Muscle layer of duodenum (tissue), 2 donors: ENCODE results near the gene ROBO1.
A peak's percentile ranks its signal among the peaks of the same experiment; 100 is the strongest.

Experiments
- H3K27ac ChIP-seq: one replicate; pipeline ENCODE4 v1.7.0; 2013; ENCODE audit warnings: mild to moderate bottlenecking, low read length
- H3K27me3 ChIP-seq: one replicate; pipeline ENCODE4 v1.7.0; 2013; ENCODE audit warnings: low read depth, mild to moderate bottlenecking, control low read depth, low read length
- H3K36me3 ChIP-seq, 2 donors: one replicate each; pipeline ENCODE4 v1.7.0; 2013; ENCODE audit warnings: low read length in 2 of 2, control low read depth in 1 of 2, mild to moderate bottlenecking in 1 of 2; ENCODE audit not compliant: insufficient read depth in 2 of 2, control insufficient read depth in 1 of 2
- H3K4me1 ChIP-seq, 2 donors: one replicate each; pipeline ENCODE4 v1.7.0; 2013; ENCODE audit warnings: low read length in 2 of 2, mild to moderate bottlenecking in 2 of 2, control low read depth in 1 of 2, moderate library complexity in 1 of 2; ENCODE audit not compliant: insufficient read depth in 2 of 2, control insufficient read depth in 1 of 2
- H3K4me3 ChIP-seq, 2 donors: one replicate each; pipeline ENCODE4 v1.7.0; 2013; ENCODE audit warnings: low read length in 2 of 2, low read depth in 1 of 2, mild to moderate bottlenecking in 1 of 2
- H3K9me3 ChIP-seq, 2 donors: one replicate each; pipeline ENCODE4 v1.7.0; 2013; ENCODE audit warnings: low read length in 2 of 2, control low read depth in 1 of 2, mild to moderate bottlenecking in 1 of 2; ENCODE audit not compliant: control insufficient read depth in 1 of 2
- donor health status: healthy.

ROBO1 gene

DNA sequence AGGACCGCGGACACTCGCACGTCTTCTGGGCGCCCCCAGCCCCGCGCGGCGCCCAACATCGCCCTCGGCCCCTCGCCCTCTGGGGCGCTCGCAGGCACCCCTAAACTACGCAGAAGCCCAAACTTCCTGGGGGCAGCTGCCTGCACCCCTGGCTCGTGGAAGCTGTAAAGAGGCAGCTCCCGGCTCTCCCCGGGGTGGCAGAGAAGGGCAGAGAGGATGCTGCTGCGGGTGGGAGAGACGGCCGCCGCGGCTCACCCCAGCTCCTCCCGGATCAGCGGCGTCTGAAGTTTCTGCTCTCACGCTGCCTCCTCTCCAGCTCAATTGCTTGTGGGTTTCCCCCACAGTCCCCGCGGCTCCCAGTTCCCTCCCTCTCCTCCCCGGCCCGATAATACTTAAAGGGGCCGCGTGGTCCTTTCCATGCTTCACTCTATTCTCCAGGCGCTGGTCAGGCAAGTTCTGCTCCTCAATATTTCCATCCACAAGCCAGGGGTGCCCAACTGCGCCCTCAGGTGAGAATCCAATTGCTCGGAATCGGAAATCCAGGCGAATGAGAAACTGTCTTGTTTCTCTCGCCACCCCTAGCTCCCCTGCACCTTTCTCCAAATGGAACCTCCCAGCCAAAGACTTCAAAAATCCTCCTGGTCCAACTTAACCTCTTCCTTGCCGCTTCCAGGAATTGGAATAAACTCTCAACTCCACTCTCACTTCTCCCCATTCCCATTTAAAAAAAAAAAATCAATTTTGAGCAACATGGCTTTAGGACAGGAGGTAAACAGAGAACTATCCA, 748.5 kb downstream of the ROBO1 start:
- H3K27me3 ChIP-seq = peaks cover 4% of the 10 kb centered on the region
- H3K9me3 ChIP-seq = no peaks in the 10 kb centered on the region
- H3K4me1 ChIP-seq = peaks cover 0 to 11% of the 10 kb centered on the region in 2 donors
- peak overlapping the region; percentile 92 for H3K4me3 ChIP-seq
- no peaks in the 10 kb centered on the region for H3K36me3 ChIP-seq
- peak overlapping the region; percentile 81 for H3K27ac ChIP-seq

DNA sequence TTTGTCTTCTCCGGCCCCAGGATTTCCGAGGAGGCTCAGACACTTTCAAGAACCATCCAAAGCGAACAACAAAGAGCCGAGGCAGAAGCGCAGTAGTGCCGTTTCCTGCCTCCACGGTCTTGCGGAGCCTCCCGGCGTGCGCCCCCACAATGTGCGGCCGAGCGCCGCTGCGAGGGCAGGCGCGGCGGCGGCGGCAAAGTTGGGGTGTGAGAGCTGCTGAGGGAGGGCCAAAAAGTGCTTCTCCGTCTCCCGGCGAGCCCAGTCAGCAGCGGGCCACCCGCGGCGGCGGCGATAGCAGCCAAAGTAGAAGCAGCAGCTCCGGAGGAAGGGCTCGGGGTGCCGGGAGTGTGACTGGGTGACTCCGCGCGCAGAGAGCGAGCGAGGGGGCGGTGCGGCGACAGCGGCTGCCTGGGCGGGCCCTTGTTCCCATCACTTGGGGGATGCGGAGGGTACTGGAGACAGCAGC, 749.1 kb downstream of the ROBO1 start:
- H3K36me3 ChIP-seq = no peaks in the 10 kb centered on the region
- H3K27me3 ChIP-seq = peaks cover 4% of the 10 kb centered on the region
- H3K27ac ChIP-seq = peak overlapping the region; percentile 90
- no peaks in the 10 kb centered on the region for H3K9me3 ChIP-seq
- peak overlapping the region; percentile 92 for H3K4me3 ChIP-seq
- H3K4me1 ChIP-seq = peaks cover 0 to 14% of the 10 kb centered on the region in 2 donors

DNA sequence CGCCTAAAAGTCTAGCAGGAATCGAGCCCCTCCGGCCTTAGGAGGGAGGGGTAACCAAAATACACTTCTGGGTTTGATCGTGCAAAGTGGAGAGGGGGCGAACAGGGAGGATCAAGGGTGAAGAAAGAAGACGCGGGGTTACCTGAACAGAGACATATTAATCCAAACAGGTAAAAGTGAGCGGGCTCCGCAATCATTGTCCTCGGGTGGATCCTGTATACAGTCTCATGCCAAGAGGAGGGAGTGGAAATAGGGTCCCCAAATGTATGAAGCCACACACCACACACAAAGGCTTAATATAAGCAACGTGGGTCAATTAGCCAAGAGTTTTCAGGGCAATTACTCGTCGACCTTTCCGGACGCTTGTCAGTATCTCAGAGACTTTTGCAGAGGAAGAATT, 749.5 kb downstream of the ROBO1 start:
- H3K36me3 ChIP-seq = no peaks in the 10 kb centered on the region
- H3K27ac ChIP-seq = peak overlapping the region; percentile 90
- peak overlapping the region; percentile 92 for H3K4me3 ChIP-seq
- peaks cover 4% of the 10 kb centered on the region for H3K27me3 ChIP-seq
- no peaks in the 10 kb centered on the region for H3K9me3 ChIP-seq
- peaks cover 0 to 16% of the 10 kb centered on the region in 2 donors for H3K4me1 ChIP-seq

DNA sequence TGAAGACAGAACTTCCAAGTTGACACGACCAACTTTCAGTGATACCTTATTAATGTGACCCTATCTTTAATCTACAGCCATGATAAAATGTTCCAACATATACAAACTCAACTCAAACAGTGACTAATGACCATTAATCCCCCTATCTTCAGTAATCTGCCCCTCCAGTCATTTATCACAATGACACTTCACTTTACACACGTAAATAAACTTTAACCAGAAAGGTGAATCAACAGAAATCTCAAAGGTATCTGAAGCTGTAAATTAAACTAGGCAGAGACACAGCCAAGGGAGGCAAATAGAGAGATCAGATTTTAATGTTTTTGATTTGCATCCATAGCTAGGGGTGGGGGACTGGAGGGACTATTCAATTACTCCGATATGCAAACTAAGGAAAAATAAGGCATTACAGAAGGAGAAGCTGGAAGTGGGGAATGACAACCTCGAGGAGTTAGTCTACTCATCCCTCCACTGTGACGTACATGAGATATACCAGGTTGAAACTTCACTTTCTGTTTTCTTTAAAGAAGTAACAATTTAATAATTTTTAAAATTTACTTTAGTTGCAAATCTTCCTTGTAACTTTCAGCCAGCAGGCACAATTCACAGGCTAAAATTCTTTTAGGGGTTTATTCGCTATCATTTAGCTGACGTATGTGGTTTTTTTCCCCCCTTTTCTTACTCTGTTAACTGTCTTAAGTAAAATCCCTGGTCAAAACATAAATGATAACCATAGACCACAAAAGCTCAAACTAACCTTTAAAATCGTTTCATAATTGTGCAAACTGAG, 751.0 kb downstream of the ROBO1 start:
- Histone ChIP-seq H3K27ac (peak overlapping the region; percentile 90), H3K4me3 (peak overlapping the region; percentile 92)

DNA sequence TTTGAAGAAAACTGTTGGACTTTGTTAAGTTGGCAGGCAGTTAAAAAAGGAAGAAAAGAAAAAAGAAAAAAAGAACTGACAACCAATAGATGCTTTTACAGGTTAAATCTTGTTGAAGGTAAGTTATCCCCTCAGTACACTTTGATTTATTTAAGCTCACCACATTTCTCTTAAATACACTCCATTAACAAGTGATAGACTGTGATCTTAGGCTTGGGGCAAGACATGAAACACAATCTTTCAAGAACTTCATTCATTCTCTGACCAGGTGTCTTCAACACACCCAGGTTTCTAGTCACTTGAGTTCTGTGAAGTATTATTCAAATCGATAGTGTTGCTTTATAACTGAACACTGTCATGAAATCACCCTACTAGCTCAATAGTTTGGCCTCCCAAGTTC, 751.9 kb downstream of the ROBO1 start:
- Histone ChIP-seq H3K4me1 (peaks cover 5 to 22% of the 10 kb centered on the region in 2 donors), H3K4me3 (peak overlapping the region; percentile 92)

More for the DNA sequence above, 751.0 kb downstream of the ROBO1 start:
- Histone ChIP-seq H3K27me3 (peaks cover 4% of the 10 kb centered on the region), H3K36me3 (no peaks in the 10 kb centered on the region), H3K9me3 (no peaks in the 10 kb centered on the region), H3K4me1 (peaks cover 5 to 21% of the 10 kb centered on the region in 2 donors)

DNA sequence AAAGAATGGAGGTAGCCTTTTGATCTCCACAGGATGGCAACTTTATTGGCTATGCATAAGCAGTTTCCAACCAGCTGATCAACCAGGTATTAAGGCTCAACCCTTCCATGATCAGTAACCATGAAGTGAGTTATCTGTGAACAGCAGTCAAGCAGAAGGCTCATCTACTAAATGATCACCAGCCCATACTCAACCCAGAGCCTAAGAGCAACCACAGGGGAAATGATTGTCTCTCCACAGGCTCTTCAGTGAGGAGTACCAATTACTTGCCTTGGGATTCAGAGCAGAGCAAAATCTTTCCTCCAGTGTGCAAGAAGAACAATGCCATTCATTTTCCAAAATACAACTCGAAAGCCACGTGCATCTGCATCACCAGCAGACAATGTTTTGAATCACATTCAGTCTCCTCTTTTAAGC, 754.8 kb downstream of the ROBO1 start:
- Histone ChIP-seq H3K9me3 (no peaks in the 10 kb centered on the region), H3K27ac (no peak overlapping the region)

More for the DNA sequence above, 751.9 kb downstream of the ROBO1 start:
- no peaks in the 10 kb centered on the region for H3K9me3 ChIP-seq
- no peaks in the 10 kb centered on the region for H3K36me3 ChIP-seq
- H3K27me3 ChIP-seq = peaks cover 4% of the 10 kb centered on the region
- no peak overlapping the region for H3K27ac ChIP-seq

DNA sequence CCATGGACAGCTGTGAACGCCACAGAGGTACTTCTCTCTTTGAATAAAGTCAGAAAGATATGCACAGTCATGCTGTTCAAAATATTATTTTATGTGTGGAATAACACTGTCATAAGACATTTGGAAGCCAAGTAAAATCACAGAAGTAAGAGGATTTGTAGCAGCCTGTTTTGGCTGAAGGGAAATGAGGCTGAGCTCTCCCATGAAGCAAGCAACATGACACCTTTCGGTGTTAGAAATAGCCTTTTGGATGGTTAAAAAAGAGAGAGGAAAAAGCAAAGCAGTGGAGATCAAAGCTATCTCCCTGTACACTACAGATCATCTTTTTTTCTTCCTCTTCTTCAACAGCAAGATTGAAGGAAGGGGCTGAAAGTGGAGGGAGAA, 755.3 kb downstream of the ROBO1 start:
- no peaks in the 10 kb centered on the region for H3K9me3 ChIP-seq
- H3K27me3 ChIP-seq = peaks cover under 1% of the 10 kb centered on the region
- peaks cover 5 to 18% of the 10 kb centered on the region in 2 donors for H3K4me1 ChIP-seq
- no peaks in the 10 kb centered on the region for H3K36me3 ChIP-seq
- H3K4me3 ChIP-seq = no peak overlapping the region
- H3K27ac ChIP-seq = no peak overlapping the region

More for the DNA sequence above, 754.8 kb downstream of the ROBO1 start:
- Histone ChIP-seq H3K27me3 (peaks cover 4% of the 10 kb centered on the region), H3K36me3 (no peaks in the 10 kb centered on the region), H3K4me1 (peaks cover 5 to 18% of the 10 kb centered on the region in 2 donors), H3K4me3 (no peak overlapping the region)

DNA sequence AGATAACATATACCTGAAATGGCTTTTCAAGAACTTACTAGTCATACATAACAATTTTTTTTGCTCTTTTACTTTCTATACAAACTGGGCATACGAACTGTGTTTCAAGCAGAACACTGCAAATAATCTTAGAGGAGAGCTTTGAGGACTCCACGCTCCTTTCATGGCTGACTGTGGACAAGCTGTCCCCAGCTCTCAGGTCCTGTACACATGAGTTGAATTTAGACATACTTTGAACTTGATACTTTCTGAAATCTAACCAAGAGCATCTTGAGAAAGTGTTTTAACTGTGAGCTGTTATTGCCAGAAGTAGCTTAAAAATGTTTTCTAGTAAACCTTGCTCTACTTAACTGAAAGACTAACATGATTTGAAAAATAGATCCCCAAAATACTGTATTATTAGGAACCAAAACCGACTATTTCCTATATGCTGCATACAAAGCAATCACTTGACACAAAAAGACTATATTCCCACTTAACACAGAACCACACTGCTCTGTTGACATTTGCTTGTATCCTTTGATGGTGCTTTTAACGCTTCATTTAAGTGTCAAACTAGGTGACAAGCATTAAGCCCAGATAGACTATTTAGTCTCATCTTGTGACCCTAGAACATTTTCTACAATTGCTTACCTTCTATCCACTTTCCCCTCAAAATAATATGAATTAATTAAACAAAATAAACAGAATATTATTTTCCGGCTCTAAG, 755.8 kb downstream of the ROBO1 start:
- Histone ChIP-seq H3K9me3 (no peaks in the 10 kb centered on the region), H3K27me3 (no peaks in the 10 kb centered on the region), H3K27ac (no peak overlapping the region), H3K4me3 (no peak overlapping the region), H3K4me1 (peaks cover 5 to 18% of the 10 kb centered on the region in 2 donors), H3K36me3 (no peaks in the 10 kb centered on the region)

DNA sequence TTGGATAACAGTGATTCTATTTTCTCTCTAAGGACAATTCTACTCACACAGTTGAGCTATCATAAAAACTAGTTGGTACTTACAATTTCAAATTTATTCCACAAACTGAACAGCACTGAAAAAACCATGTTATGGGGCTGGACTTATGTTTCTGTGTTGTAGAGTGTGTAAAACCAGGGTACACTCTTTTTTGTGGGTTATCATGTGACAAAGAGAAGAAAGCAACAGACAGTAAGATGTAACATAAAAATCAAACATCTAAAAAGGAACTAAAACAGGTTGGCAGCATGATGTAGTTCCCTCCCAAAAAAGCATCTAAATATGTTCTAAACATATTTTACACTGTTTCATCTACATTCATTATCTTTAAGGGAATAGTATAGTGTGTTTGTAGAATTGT, 757.9 kb downstream of the ROBO1 start:
- H3K27ac ChIP-seq = no peak overlapping the region

DNA sequence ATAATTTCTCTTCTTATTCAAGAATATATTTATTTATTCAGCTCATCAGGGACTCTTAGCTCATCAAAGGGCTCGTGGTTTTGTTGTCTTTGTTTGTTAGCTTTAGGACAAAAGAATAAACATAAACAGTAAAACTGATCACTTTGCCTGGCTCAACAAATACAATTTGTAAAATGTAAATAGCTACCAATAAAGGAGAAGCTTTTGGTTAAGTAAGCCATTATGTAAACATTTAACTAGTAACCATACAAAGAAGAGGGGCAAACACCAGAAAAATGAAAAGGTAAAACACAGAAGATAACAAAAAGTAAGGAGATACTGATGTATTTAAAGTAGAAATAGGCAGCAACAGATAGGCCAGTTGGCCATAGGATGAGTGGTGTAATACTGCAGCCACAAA, 761.7 kb downstream of the ROBO1 start:
- H3K27me3 ChIP-seq = no peaks in the 10 kb centered on the region

More for the DNA sequence above, 757.9 kb downstream of the ROBO1 start:
- H3K36me3 ChIP-seq = no peaks in the 10 kb centered on the region
- H3K4me1 ChIP-seq = peaks cover 5 to 14% of the 10 kb centered on the region in 2 donors
- no peak overlapping the region for H3K4me3 ChIP-seq
- no peaks in the 10 kb centered on the region for H3K27me3 ChIP-seq
- no peaks in the 10 kb centered on the region for H3K9me3 ChIP-seq

DNA sequence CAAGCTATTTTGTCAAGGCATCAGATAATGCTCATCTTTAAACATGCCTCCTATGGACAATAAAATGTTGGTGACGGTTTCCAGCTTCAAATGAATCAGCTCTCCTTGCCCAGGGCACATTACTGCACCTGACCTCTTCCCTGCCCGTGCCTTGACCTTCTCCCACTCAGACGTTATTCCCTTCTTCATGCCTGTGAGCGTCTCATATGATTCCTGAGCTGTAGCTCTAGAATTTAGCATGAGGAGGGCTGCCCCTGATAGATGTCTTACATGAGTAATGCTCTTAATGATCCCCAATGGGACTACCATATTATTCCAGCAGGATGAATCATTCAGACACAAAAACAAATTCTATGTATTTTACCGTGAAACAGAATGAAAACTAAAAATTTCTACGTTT, 762.7 kb downstream of the ROBO1 start:
- no peaks in the 10 kb centered on the region for H3K36me3 ChIP-seq
- H3K27me3 ChIP-seq = no peaks in the 10 kb centered on the region
- H3K4me3 ChIP-seq = no peak overlapping the region
- H3K27ac ChIP-seq = no peak overlapping the region
- H3K4me1 ChIP-seq = no peaks in the 10 kb centered on the region
- no peaks in the 10 kb centered on the region for H3K9me3 ChIP-seq

More for the DNA sequence above, 761.7 kb downstream of the ROBO1 start:
- peaks cover 0 to 4% of the 10 kb centered on the region in 2 donors for H3K4me1 ChIP-seq
- no peak overlapping the region for H3K27ac ChIP-seq
- H3K9me3 ChIP-seq = no peaks in the 10 kb centered on the region
- no peak overlapping the region for H3K4me3 ChIP-seq
- no peaks in the 10 kb centered on the region for H3K36me3 ChIP-seq
